SK-MEL-5 (cell line): ENCODE measurements around the gene ATP9B. TPM values are rescaled to one million over a fixed set of nuclear protein-coding genes. Genes with fewer than 3 reads are reported as not detected.

Source experiments
- DNase-seq: peaks from one replicate; pipeline ENCODE4 v3.0.0-alpha.2; 2016; ENCODE audit warnings: low read depth, low spot score
- in situ Hi-C: cut with HindIII; loops from 2 replicates; pipeline ENCODE4 v1.10.0; 2016; ENCODE audit warnings: low sequenced_read_pairs, high pct_unique_total_duplicates, low pct_unique_long_range_greater_than_20kb
- total RNA-seq: library from RNA; depleted of rRNA; stranded (reverse); fragments of >200 nt; shearing (Covaris generic); gene quantifications from 2 replicates; pipeline ENCODE4 v1.2.3, GENCODE V29; 2014; rRNA removed

The ATP9B gene
- total RNA-seq, 1 experiment from 2014 or later, result 6.8 TPM

DNA sequence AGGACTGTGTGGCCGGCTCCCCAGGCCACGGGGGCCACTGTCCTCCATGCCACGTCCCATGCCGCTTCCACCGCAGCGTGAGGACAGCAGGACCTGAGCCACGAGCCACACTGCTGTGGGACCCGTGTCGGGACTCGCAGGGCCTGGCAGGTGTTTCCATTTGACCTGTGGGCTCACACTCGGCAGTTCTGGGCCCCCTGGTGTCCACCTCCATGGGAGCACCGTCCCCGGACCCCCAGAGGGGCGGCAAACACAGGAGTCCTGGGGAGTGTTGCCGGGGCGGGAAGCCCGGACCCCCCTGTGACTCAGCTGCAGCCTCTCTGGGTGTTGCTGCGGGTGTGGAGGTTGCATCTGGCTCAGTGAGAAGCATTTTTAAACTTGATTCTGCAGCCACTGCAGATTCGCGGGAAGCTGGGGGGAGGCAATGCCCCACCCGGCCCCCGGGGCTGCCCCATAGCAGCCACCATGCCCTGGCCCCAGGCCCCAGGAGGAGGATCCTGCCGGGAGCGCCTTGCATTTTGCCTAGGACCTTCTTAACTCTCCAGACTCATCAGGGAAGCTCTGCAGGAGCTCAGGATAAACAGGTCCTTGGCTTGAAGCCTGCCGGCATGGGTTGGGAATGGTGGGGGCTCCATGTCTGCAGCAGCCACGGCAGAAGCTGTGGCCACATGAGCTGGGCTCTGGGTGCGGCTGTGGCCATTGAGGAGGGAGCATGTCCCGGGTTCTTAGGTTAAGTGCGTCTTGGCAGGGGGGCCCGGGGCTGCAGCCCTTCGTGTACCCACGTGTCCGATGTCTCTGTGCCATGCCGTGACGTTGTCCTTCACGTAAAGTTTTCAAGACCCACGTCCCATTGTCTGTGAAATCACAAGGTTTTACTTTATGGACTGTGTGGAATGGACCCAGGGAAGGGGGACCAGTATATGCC lies 357.4 kb downstream of the ATP9B start:
- in situ Hi-C loops, result no loop called here
- DNase-seq, result no peak

GRCh38 chr18:79427368-79428225 lies 358.4 kb downstream of the ATP9B start:
- in situ Hi-C loops, result no loop called here
- no peak for DNase-seq

Other genes starting within 250 kb of the ATP9B start
- gene SALL3, start 89.6 kb upstream of the ATP9B start, total RNA-seq, result not detected in 2 replicates